DOHH2 (cell line): ENCODE measurements around the gene CACNA1E.

Experiments used
- EZH2phosphoT487 ChIP-seq: fragments of 200-600 bp; sonication (generic); IDR thresholded peaks from 2 replicates; pipeline ENCODE4 v1.6.1; 2017; ENCODE audit warnings: borderline replicate concordance, mild to moderate bottlenecking, antibody characterized with exemption, low read length, moderate library complexity, mixed read lengths
- TF ChIP-seq, protein P1 (sequence below): fragments of 200-600 bp; sonication (generic); IDR thresholded peaks from one replicate; pipeline ENCODE4 v1.5.1; 2014; ENCODE audit warnings: antibody characterized with exemption, mild to moderate bottlenecking, low read depth, low read length; ENCODE audit not compliant: poor library complexity, severe bottlenecking

- TF ChIP-seq, protein P1, sequence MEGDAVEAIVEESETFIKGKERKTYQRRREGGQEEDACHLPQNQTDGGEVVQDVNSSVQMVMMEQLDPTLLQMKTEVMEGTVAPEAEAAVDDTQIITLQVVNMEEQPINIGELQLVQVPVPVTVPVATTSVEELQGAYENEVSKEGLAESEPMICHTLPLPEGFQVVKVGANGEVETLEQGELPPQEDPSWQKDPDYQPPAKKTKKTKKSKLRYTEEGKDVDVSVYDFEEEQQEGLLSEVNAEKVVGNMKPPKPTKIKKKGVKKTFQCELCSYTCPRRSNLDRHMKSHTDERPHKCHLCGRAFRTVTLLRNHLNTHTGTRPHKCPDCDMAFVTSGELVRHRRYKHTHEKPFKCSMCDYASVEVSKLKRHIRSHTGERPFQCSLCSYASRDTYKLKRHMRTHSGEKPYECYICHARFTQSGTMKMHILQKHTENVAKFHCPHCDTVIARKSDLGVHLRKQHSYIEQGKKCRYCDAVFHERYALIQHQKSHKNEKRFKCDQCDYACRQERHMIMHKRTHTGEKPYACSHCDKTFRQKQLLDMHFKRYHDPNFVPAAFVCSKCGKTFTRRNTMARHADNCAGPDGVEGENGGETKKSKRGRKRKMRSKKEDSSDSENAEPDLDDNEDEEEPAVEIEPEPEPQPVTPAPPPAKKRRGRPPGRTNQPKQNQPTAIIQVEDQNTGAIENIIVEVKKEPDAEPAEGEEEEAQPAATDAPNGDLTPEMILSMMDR, result no peak
- no peak for TF ChIP-seq EZH2phosphoT487
Observed at GRCh38 chr1:181551249-181551648, 67.9 kb downstream of the CACNA1E start.
